Panc1 (cell line): ENCODE measurements around the gene RAB28. TPM values are rescaled to one million over a fixed set of nuclear protein-coding genes. Genes with fewer than 3 reads are reported as not detected.

Experiments
- ATAC-seq: fragments of 200-7000 bp; cut with Tn5 transposase; 2 replicates; pipeline ENCODE4 v1.9.1; 2020; ENCODE audit warnings: mild to moderate bottlenecking, moderate library complexity
- BruUV-seq: library from RNA; stranded (reverse); fragments of 400-500 nt; replicated peaks from 2 replicates; lab custom pipeline; 2021; lab: Mats Ljungman, UMichigan
- CTCF ChIA-PET: fragments of 300-600 bp; sonication (Branson Sonifier 250); formaldehyde crosslinking; loops from one replicate; lab custom pipeline; 2022; ENCODE audit warnings: antibody characterized with exemption; lab: Charles Lee
- POLR2A ChIA-PET: fragments of 300-600 bp; sonication (Branson Sonifier 250); formaldehyde crosslinking; loops from one replicate; lab custom pipeline; 2022; ENCODE audit warnings: antibody characterized with exemption; lab: Charles Lee
- DNase-seq: peaks from one replicate; pipeline ENCODE4 v3.0.0-alpha.2; 2010; ENCODE audit warnings: low read depth, low spot score
- H3K27ac ChIP-seq: 2 replicates; pipeline ENCODE4 v1.5.1; 2011; ENCODE audit warnings: mild to moderate bottlenecking, low read length, inconsistent platforms
- H3K27me3 ChIP-seq: fragments of 200-500 bp; sonication (Bioruptor generic); 2 replicates; pipeline ENCODE4 v1.6.0; 2014; ENCODE audit warnings: low read length, inconsistent platforms; ENCODE audit not compliant: control insufficient read depth, insufficient read depth
- H3K36me3 ChIP-seq: fragments of 200-500 bp; sonication (Bioruptor generic); 2 replicates; pipeline ENCODE4 v1.5.1; 2014; ENCODE audit warnings: inconsistent platforms, mild to moderate bottlenecking, low read length, moderate library complexity; ENCODE audit not compliant: control insufficient read depth, insufficient read depth
- H3K4me1 ChIP-seq: 2 replicates; pipeline ENCODE4 v1.5.1; 2011; ENCODE audit warnings: inconsistent platforms, mild to moderate bottlenecking, low read length, moderate library complexity; ENCODE audit not compliant: control insufficient read depth, insufficient read depth
- H3K4me3 ChIP-seq, 2 experiments: 2 replicates each; pipeline ENCODE4 v1.5.1; 2011 to 2012; ENCODE audit warnings: low read depth in 2 of 2, low read length in 2 of 2, mild to moderate bottlenecking in 2 of 2, inconsistent platforms in 1 of 2, moderate library complexity in 1 of 2
- H3K9me3 ChIP-seq: fragments of 200-500 bp; sonication (Bioruptor generic); 2 replicates; pipeline ENCODE4 v1.5.1; 2014; ENCODE audit warnings: low read depth, mild to moderate bottlenecking, inconsistent platforms, low read length, moderate library complexity; ENCODE audit not compliant: control insufficient read depth, insufficient read depth
- CTCF ChIP-seq: fragments of 450-650 bp; IDR thresholded peaks from 2 replicates; pipeline ENCODE4 v1.5.1; 2017; ENCODE audit warnings: mild to moderate bottlenecking
- POLR2AphosphoS5 ChIP-seq: IDR thresholded peaks from 2 replicates; pipeline ENCODE4 v1.6.1; 2012; ENCODE audit warnings: mild to moderate bottlenecking, low read depth, low read length, moderate library complexity
- REST ChIP-seq, 2 experiments: IDR thresholded peaks; 2 replicates each; pipeline ENCODE4 v1.6.1; 2011 to 2012; ENCODE audit warnings: low read depth in 2 of 2, control low read depth in 1 of 2, low read length in 1 of 2, mild to moderate bottlenecking in 1 of 2, moderate library complexity in 1 of 2; ENCODE audit not compliant: insufficient read depth in 1 of 2
- SIN3A ChIP-seq: IDR thresholded peaks from 2 replicates; pipeline ENCODE4 v1.6.1; 2012; ENCODE audit warnings: low read depth, mild to moderate bottlenecking, low read length, moderate library complexity, borderline replicate concordance; ENCODE audit not compliant: insufficient read depth
- TCF7L2 ChIP-seq: IDR thresholded peaks from 2 replicates; pipeline ENCODE4 v1.6.1; 2011; ENCODE audit warnings: mild to moderate bottlenecking, low read depth, low read length, inconsistent platforms
- in situ Hi-C: cut with HindIII; loops from 2 replicates; pipeline ENCODE4 v1.10.0; 2016; ENCODE audit warnings: low sequenced_read_pairs, low pct_unique_long_range_greater_than_20kb
- intact Hi-C: fragments of 100-400 bp; cut with micrococcal nuclease; formaldehyde crosslinking; loops from one replicate; pipeline ENCODE4 v1.10.0; 2022; ENCODE audit not compliant: unreplicated experiment
- total RNA-seq: library from RNA; stranded (reverse); gene quantifications from one replicate; pipeline ENCODE4 v1.2.1, GENCODE V29; 2021; ENCODE audit not compliant: unreplicated experiment

The RAB28 gene
- total RNA-seq, 1 experiment from 2014 or later, result 10.2 TPM

DNA sequence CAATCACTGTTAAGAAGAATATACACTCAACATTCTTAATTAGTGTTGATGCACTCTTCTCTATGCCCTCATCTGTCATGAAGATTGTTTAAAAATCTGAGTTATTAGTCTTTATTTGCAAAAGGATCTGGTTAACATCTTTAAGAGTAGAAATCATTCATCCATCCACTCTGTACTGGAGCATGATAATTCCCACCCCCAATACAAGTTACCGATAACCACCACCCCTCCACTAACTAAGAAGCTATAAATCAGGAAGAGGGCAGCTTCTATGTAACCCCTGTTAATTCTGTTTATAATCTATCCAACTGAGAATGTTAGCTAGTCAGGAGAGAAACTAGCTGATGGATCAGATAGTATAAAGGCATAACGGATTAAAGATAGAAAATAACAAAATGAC lies 34.5 kb downstream of the RAB28 start:
- intact Hi-C loops, result no loop called here

GRCh38 chr4:13445841-13446790 lies 38.0 kb downstream of the RAB28 start:
- no TSS peak for BruUV-seq
- intact Hi-C loops (no loop called here), in situ Hi-C loops (no loop called here)
- no peak overlapping the region for H3K27ac ChIP-seq
- ATAC-seq, result no peak
- CTCF ChIA-PET, result no interaction called here
- H3K4me3 ChIP-seq, result no peak overlapping the region
- H3K36me3 ChIP-seq, result no peaks in the 10 kb centered on the region
- POLR2A ChIA-PET, result no interaction called here
- H3K9me3 ChIP-seq, result no peaks in the 10 kb centered on the region
- no peaks in the 10 kb centered on the region for H3K4me1 ChIP-seq
- no peaks in the 10 kb centered on the region for H3K27me3 ChIP-seq
- no peak for DNase-seq
- no peak for TF ChIP-seq CTCF
- no peak for TF ChIP-seq REST (IDR thresholded peaks at IDR 0.05; ENCODE audit: insufficient read depth in 1 of 2, low read depth in 2 of 2, low read length in 1 of 2)
- TF ChIP-seq TCF7L2, result no peak
- TF ChIP-seq POLR2AphosphoS5, result no peak

More for the DNA sequence above, 34.5 kb downstream of the RAB28 start:
- Histone ChIP-seq H3K9me3 (no peaks in the 10 kb centered on the region), H3K4me3 (no peak overlapping the region), H3K27ac (no peak overlapping the region), H3K36me3 (no peaks in the 10 kb centered on the region), H3K27me3 (no peaks in the 10 kb centered on the region), H3K4me1 (no peaks in the 10 kb centered on the region)
- no peak for TF ChIP-seq TCF7L2
- TF ChIP-seq CTCF, result no peak
- TF ChIP-seq REST (IDR thresholded peaks at IDR 0.05; ENCODE audit: insufficient read depth in 1 of 2, low read depth in 2 of 2, low read length in 1 of 2), result no peak
- no peak for TF ChIP-seq SIN3A
- TF ChIP-seq POLR2AphosphoS5, result no peak
- ChIA-PET POLR2A (no interaction called here), CTCF (no interaction called here)
- in situ Hi-C loops, result no loop called here
- ATAC-seq (no peak), DNase-seq (no peak)
- BruUV-seq, result no TSS peak
